ENCODE measurements around the gene SYDE1. TPM values are rescaled to one million over a fixed set of nuclear protein-coding genes. Genes with fewer than 3 reads are reported as not detected.

Gene SYDE1
- total RNA-seq, 1 experiment from 2014 or later = 47.7 TPM

- H3K27ac ChIP-seq (ENCODE audit: low read length) = no peak overlapping the region
- H3K4me3 ChIP-seq (ENCODE audit: low read depth in 2 of 2, low read length in 2 of 2) = no peak overlapping the region
- ATAC-seq = no peak
- in situ Hi-C loops (cut with HindIII; ENCODE audit: low pct_unique_long_range_greater_than_20kb, low sequenced_read_pairs) (no loop called here), intact Hi-C loops (cut with micrococcal nuclease; ENCODE audit: unreplicated experiment) (no loop called here)
- no TSS peak for BruUV-seq (replicated peaks)
- H3K27me3 ChIP-seq (ENCODE audit: control insufficient read depth, insufficient read depth, low read length) = no peaks in the 10 kb centered on the region
- ChIA-PET POLR2A (no interaction called here), CTCF (no interaction called here)
- H3K4me1 ChIP-seq (ENCODE audit: control insufficient read depth, insufficient read depth, low read length) = no peaks in the 10 kb centered on the region
- no peaks in the 10 kb centered on the region for H3K36me3 ChIP-seq (ENCODE audit: control insufficient read depth, insufficient read depth, low read length)
- H3K9me3 ChIP-seq (ENCODE audit: control insufficient read depth, insufficient read depth, low read depth, low read length) = peaks cover 6% of the 10 kb centered on the region; the same call in 1 of the 2 replicates
- TF ChIP-seq REST (IDR thresholded peaks at IDR 0.05; ENCODE audit: insufficient read depth in 1 of 2, low read depth in 2 of 2, low read length in 1 of 2) (no peak), CTCF (IDR thresholded peaks at IDR 0.05) (no peak), TCF7L2 (IDR thresholded peaks at IDR 0.05; ENCODE audit: low read depth, low read length) (no peak), SIN3A (IDR thresholded peaks at IDR 0.05; ENCODE audit: borderline replicate concordance, insufficient read depth, low read depth, low read length) (no peak), POLR2AphosphoS5 (IDR thresholded peaks at IDR 0.05; ENCODE audit: low read depth, low read length) (no peak)
- no peak for DNase-seq (ENCODE audit: low read depth, low spot score)
Observed at GRCh38 chr19:15141143-15141542, 33.9 kb downstream of the SYDE1 start.

GRCh38 chr19:15142313-15142712 is 35.1 kb downstream of the SYDE1 start:
- Histone ChIP-seq H3K27ac (ENCODE audit: low read length) (no peak overlapping the region), H3K27me3 (ENCODE audit: control insufficient read depth, insufficient read depth, low read length) (no peaks in the 10 kb centered on the region), H3K36me3 (ENCODE audit: control insufficient read depth, insufficient read depth, low read length) (no peaks in the 10 kb centered on the region), H3K4me1 (ENCODE audit: control insufficient read depth, insufficient read depth, low read length) (no peaks in the 10 kb centered on the region), H3K9me3 (ENCODE audit: control insufficient read depth, insufficient read depth, low read depth, low read length) (peaks cover 6% of the 10 kb centered on the region; the same call in 1 of the 2 replicates), H3K4me3 (ENCODE audit: low read depth in 2 of 2, low read length in 2 of 2) (no peak overlapping the region)
- DNase-seq (ENCODE audit: low read depth, low spot score) (no peak), ATAC-seq (no peak)
- in situ Hi-C loops (cut with HindIII; ENCODE audit: low pct_unique_long_range_greater_than_20kb, low sequenced_read_pairs) (no loop called here), intact Hi-C loops (cut with micrococcal nuclease; ENCODE audit: unreplicated experiment) (no loop called here)
- no peak for TF ChIP-seq TCF7L2 (IDR thresholded peaks at IDR 0.05; ENCODE audit: low read depth, low read length)
- TF ChIP-seq POLR2AphosphoS5 (IDR thresholded peaks at IDR 0.05; ENCODE audit: low read depth, low read length) = no peak
- TF ChIP-seq REST (IDR thresholded peaks at IDR 0.05; ENCODE audit: insufficient read depth in 1 of 2, low read depth in 2 of 2, low read length in 1 of 2) = no peak
- no peak for TF ChIP-seq SIN3A (IDR thresholded peaks at IDR 0.05; ENCODE audit: borderline replicate concordance, insufficient read depth, low read depth, low read length)
- no peak for TF ChIP-seq CTCF (IDR thresholded peaks at IDR 0.05)
- CTCF ChIA-PET = no interaction called here
- POLR2A ChIA-PET = no interaction called here
- BruUV-seq (replicated peaks) = no TSS peak
